Adipocyte (in vitro differentiated cells): ENCODE data around the gene USP6NL.
"Not testable (repeated sequence)": the region's sequence is repeated elsewhere in the genome, so short reads cannot be mapped to it uniquely, and the experiment has no call there.

Experiments used
- DNase-seq: peaks from one replicate; pipeline ENCODE4 v3.0.0-alpha.2; 2015; ENCODE audit warnings: low read depth
- H3K27me3 ChIP-seq: replicated peaks from 2 replicates; pipeline ENCODE4 v1.7.0; 2013; ENCODE audit warnings: mild to moderate bottlenecking, low read length, moderate library complexity; ENCODE audit not compliant: control insufficient read depth, insufficient read depth
- H3K36me3 ChIP-seq: 2 replicates; pipeline ENCODE4 v1.7.0; 2013; ENCODE audit warnings: low read length, mild to moderate bottlenecking, moderate library complexity; ENCODE audit not compliant: control insufficient read depth, insufficient read depth, severe bottlenecking
- H3K4me1 ChIP-seq: 2 replicates; pipeline ENCODE4 v1.7.0; 2013; ENCODE audit warnings: mild to moderate bottlenecking, low read length, moderate library complexity; ENCODE audit not compliant: control insufficient read depth, insufficient read depth
- H3K4me3 ChIP-seq: 2 replicates; pipeline ENCODE4 v1.7.0; 2013; ENCODE audit warnings: mild to moderate bottlenecking, low read length, moderate library complexity
- H3K9ac ChIP-seq: 2 replicates; pipeline ENCODE4 v1.7.0; 2013; ENCODE audit warnings: mild to moderate bottlenecking, low read length, moderate library complexity
- H3K9me3 ChIP-seq: 2 replicates; pipeline ENCODE4 v1.7.0; 2013; ENCODE audit warnings: mild to moderate bottlenecking, low read length, moderate library complexity; ENCODE audit not compliant: control insufficient read depth

The USP6NL gene

GRCh38 chr10:11440250-11441150 is 170.9 kb downstream of the USP6NL start:
- H3K9ac ChIP-seq, result no peak overlapping the region
- no peaks in the 10 kb centered on the region for H3K4me1 ChIP-seq

GRCh38 chr10:11439523-11440053 is 171.9 kb downstream of the USP6NL start:
- H3K4me1 ChIP-seq, result no peaks in the 10 kb centered on the region
- no peak overlapping the region for H3K9ac ChIP-seq
- no peaks in the 10 kb centered on the region for H3K36me3 ChIP-seq
- H3K27me3 ChIP-seq, result peaks cover 30% of the 10 kb centered on the region
- H3K9me3 ChIP-seq, result no peaks in the 10 kb centered on the region
- no peak for DNase-seq
- H3K4me3 ChIP-seq, result no peak overlapping the region

More at GRCh38 chr10:11440250-11441150, 170.9 kb downstream of the USP6NL start:
- Histone ChIP-seq H3K27me3 (peaks cover 30% of the 10 kb centered on the region), H3K9me3 (no peaks in the 10 kb centered on the region), H3K36me3 (no peaks in the 10 kb centered on the region), H3K4me3 (no peak overlapping the region)
- DNase-seq, result no peak

GRCh38 chr10:11437391-11438142 is 173.9 kb downstream of the USP6NL start:
- Histone ChIP-seq H3K9me3 (no peaks in the 10 kb centered on the region), H3K4me3 (no peak overlapping the region), H3K4me1 (no peaks in the 10 kb centered on the region), H3K36me3 (no peaks in the 10 kb centered on the region), H3K27me3 (peaks cover 31% of the 10 kb centered on the region), H3K9ac (no peak overlapping the region)
- DNase-seq, result no peak

- not testable (repeated sequence) for H3K36me3 ChIP-seq, H3K4me1 ChIP-seq, H3K4me3 ChIP-seq, DNase-seq, H3K9ac ChIP-seq, H3K9me3 ChIP-seq
- H3K27me3 ChIP-seq, result peaks cover 36% of the 10 kb centered on the region
Observed at GRCh38 chr10:11436445-11436844, 175.0 kb downstream of the USP6NL start.

GRCh38 chr10:11435581-11435981 is 175.9 kb downstream of the USP6NL start:
- Histone ChIP-seq H3K36me3 (no peaks in the 10 kb centered on the region), H3K4me1 (no peaks in the 10 kb centered on the region), H3K9me3 (peaks cover under 1% of the 10 kb centered on the region), H3K27me3 (peaks cover 40% of the 10 kb centered on the region), H3K4me3 (no peak overlapping the region), H3K9ac (no peak overlapping the region)
- no peak for DNase-seq

GRCh38 chr10:11434324-11434723 is 177.1 kb downstream of the USP6NL start:
- Histone ChIP-seq H3K4me1 (no peaks in the 10 kb centered on the region), H3K36me3 (no peaks in the 10 kb centered on the region), H3K9me3 (peaks cover 14% of the 10 kb centered on the region), H3K27me3 (peaks cover 37% of the 10 kb centered on the region), H3K9ac (no peak overlapping the region), H3K4me3 (no peak overlapping the region)
- DNase-seq, result no peak

GRCh38 chr10:11433657-11434056 is 177.8 kb downstream of the USP6NL start:
- no peak overlapping the region for H3K9ac ChIP-seq
- no peaks in the 10 kb centered on the region for H3K36me3 ChIP-seq
- no peak for DNase-seq
- peaks cover 19% of the 10 kb centered on the region for H3K9me3 ChIP-seq
- no peak overlapping the region for H3K4me3 ChIP-seq
- peaks cover 40% of the 10 kb centered on the region for H3K27me3 ChIP-seq
- H3K4me1 ChIP-seq, result no peaks in the 10 kb centered on the region

GRCh38 chr10:11431216-11431555 is 180.3 kb downstream of the USP6NL start:
- no peaks in the 10 kb centered on the region for H3K4me1 ChIP-seq
- H3K4me3 ChIP-seq, result no peak overlapping the region
- peaks cover 34% of the 10 kb centered on the region for H3K27me3 ChIP-seq
- H3K36me3 ChIP-seq, result no peaks in the 10 kb centered on the region
- peaks cover 19% of the 10 kb centered on the region for H3K9me3 ChIP-seq
- no peak for DNase-seq
- no peak overlapping the region for H3K9ac ChIP-seq

- Histone ChIP-seq H3K27me3 (peaks cover 34% of the 10 kb centered on the region), H3K9me3 (peaks cover 19% of the 10 kb centered on the region), H3K4me3 (no peak overlapping the region), H3K4me1 (no peaks in the 10 kb centered on the region), H3K9ac (no peak overlapping the region), H3K36me3 (no peaks in the 10 kb centered on the region)
- no peak for DNase-seq
Observed at GRCh38 chr10:11430421-11431215, 180.8 kb downstream of the USP6NL start.

- DNase-seq, result no peak
- no peaks in the 10 kb centered on the region for H3K4me1 ChIP-seq
- peaks cover 19% of the 10 kb centered on the region for H3K9me3 ChIP-seq
- no peak overlapping the region for H3K4me3 ChIP-seq
- no peak overlapping the region for H3K9ac ChIP-seq
- H3K27me3 ChIP-seq, result peaks cover 31% of the 10 kb centered on the region
- no peaks in the 10 kb centered on the region for H3K36me3 ChIP-seq
Observed at GRCh38 chr10:11429439-11430052, 181.9 kb downstream of the USP6NL start.
